Stimulated activated effector memory CD8-positive, alpha-beta T cell treated with anti-CD3 and anti-CD28 coated beads, Interleukin-12 subunit alpha, Interleukin-12 subunit beta, amount 100 ng/mL, for 72 hours (primary cell): ENCODE measurements around the gene PDGFD.

Experiments
- ATAC-seq: fragments of 150-1000 bp; cut with Tn5 transposase; 2 replicates; pipeline ENCODE4 v1.10.0; 2021
- DNase-seq, 2 donors: peaks; one replicate each; pipeline ENCODE4 v3.0.0; 2021 to 2022; ENCODE audit warnings: low spot score in 2 of 2
- H3K27ac Mint-ChIP-seq: one replicate; pipeline ENCODE4 v1.8.0; 2022; ENCODE audit warnings: mild to moderate bottlenecking, mixed read lengths
- H3K36me3 Mint-ChIP-seq: one replicate; pipeline ENCODE4 v1.8.0; 2022; ENCODE audit warnings: mild to moderate bottlenecking, mixed read lengths
- H3K4me1 Mint-ChIP-seq: one replicate; pipeline ENCODE4 v1.8.0; 2022; ENCODE audit warnings: mixed read lengths
- H3K4me3 Mint-ChIP-seq: one replicate; pipeline ENCODE4 v1.8.0; 2022; ENCODE audit warnings: mild to moderate bottlenecking, mixed read lengths
- H3K9me3 Mint-ChIP-seq: one replicate; pipeline ENCODE4 v1.8.0; 2022; ENCODE audit warnings: mixed read lengths

Gene PDGFD

GRCh38 chr11:103901656-103902055, 262.3 kb downstream of the PDGFD start:
- DNase-seq (no peak), ATAC-seq (no peak)
- no peaks in the 10 kb centered on the region for H3K9me3 Mint-ChIP-seq
- H3K4me3 Mint-ChIP-seq, result no peak overlapping the region
- H3K4me1 Mint-ChIP-seq, result no peaks in the 10 kb centered on the region
- no peaks in the 10 kb centered on the region for H3K36me3 Mint-ChIP-seq
- no peak overlapping the region for H3K27ac Mint-ChIP-seq

GRCh38 chr11:103898577-103899336, 265.2 kb downstream of the PDGFD start:
- no peaks in the 10 kb centered on the region for H3K36me3 Mint-ChIP-seq
- H3K27ac Mint-ChIP-seq, result no peak overlapping the region
- no peaks in the 10 kb centered on the region for H3K9me3 Mint-ChIP-seq
- DNase-seq, result no peak
- H3K4me3 Mint-ChIP-seq, result no peak overlapping the region
- no peak for ATAC-seq
- H3K4me1 Mint-ChIP-seq, result no peaks in the 10 kb centered on the region

GRCh38 chr11:103898065-103898464, 265.9 kb downstream of the PDGFD start:
- H3K36me3 Mint-ChIP-seq, result no peaks in the 10 kb centered on the region
- no peak for ATAC-seq
- no peak for DNase-seq
- H3K9me3 Mint-ChIP-seq, result no peaks in the 10 kb centered on the region
- no peak overlapping the region for H3K4me3 Mint-ChIP-seq
- no peak overlapping the region for H3K27ac Mint-ChIP-seq
- H3K4me1 Mint-ChIP-seq, result no peaks in the 10 kb centered on the region

GRCh38 chr11:103897160-103897936, 266.6 kb downstream of the PDGFD start:
- ATAC-seq, result no peak
- no peaks in the 10 kb centered on the region for H3K36me3 Mint-ChIP-seq
- no peak for DNase-seq
- H3K4me3 Mint-ChIP-seq, result no peak overlapping the region
- H3K27ac Mint-ChIP-seq, result no peak overlapping the region
- H3K9me3 Mint-ChIP-seq, result peaks cover 3% of the 10 kb centered on the region
- H3K4me1 Mint-ChIP-seq, result no peaks in the 10 kb centered on the region

GRCh38 chr11:103895106-103895505, 268.8 kb downstream of the PDGFD start:
- ATAC-seq, result no peak
- H3K36me3 Mint-ChIP-seq, result no peaks in the 10 kb centered on the region
- DNase-seq, result no peak
- H3K27ac Mint-ChIP-seq, result no peak overlapping the region
- peaks cover 9% of the 10 kb centered on the region for H3K9me3 Mint-ChIP-seq
- H3K4me3 Mint-ChIP-seq, result no peak overlapping the region
- no peaks in the 10 kb centered on the region for H3K4me1 Mint-ChIP-seq

GRCh38 chr11:103894673-103895072, 269.3 kb downstream of the PDGFD start:
- H3K4me1 Mint-ChIP-seq, result no peaks in the 10 kb centered on the region
- no peak overlapping the region for H3K4me3 Mint-ChIP-seq
- H3K36me3 Mint-ChIP-seq, result no peaks in the 10 kb centered on the region
- H3K27ac Mint-ChIP-seq, result no peak overlapping the region
- DNase-seq, result no peak
- ATAC-seq, result no peak
- H3K9me3 Mint-ChIP-seq, result peaks cover 12% of the 10 kb centered on the region

GRCh38 chr11:103894034-103894433, 269.9 kb downstream of the PDGFD start:
- Mint-ChIP-seq H3K9me3 (peaks cover 12% of the 10 kb centered on the region), H3K36me3 (no peaks in the 10 kb centered on the region), H3K4me1 (no peaks in the 10 kb centered on the region), H3K4me3 (no peak overlapping the region), H3K27ac (no peak overlapping the region)
- no peak for DNase-seq
- ATAC-seq, result no peak

- Mint-ChIP-seq H3K27ac (no peak overlapping the region), H3K36me3 (no peaks in the 10 kb centered on the region), H3K4me1 (no peaks in the 10 kb centered on the region), H3K9me3 (peaks cover 12% of the 10 kb centered on the region), H3K4me3 (no peak overlapping the region)
- DNase-seq (no peak), ATAC-seq (no peak)
Observed at GRCh38 chr11:103893371-103893770, 270.6 kb downstream of the PDGFD start.

GRCh38 chr11:103892603-103893002, 271.3 kb downstream of the PDGFD start:
- Mint-ChIP-seq H3K36me3 (no peaks in the 10 kb centered on the region), H3K9me3 (peaks cover 12% of the 10 kb centered on the region), H3K27ac (no peak overlapping the region), H3K4me3 (no peak overlapping the region), H3K4me1 (no peaks in the 10 kb centered on the region)
- DNase-seq (no peak), ATAC-seq (no peak)

- ATAC-seq, result no peak
- Mint-ChIP-seq H3K9me3 (peaks cover 12% of the 10 kb centered on the region), H3K36me3 (no peaks in the 10 kb centered on the region), H3K4me3 (no peak overlapping the region), H3K4me1 (no peaks in the 10 kb centered on the region), H3K27ac (no peak overlapping the region)
- DNase-seq, result no peak
Observed at GRCh38 chr11:103890654-103891053, 273.3 kb downstream of the PDGFD start.

GRCh38 chr11:103889679-103890078, 274.3 kb downstream of the PDGFD start:
- no peak for DNase-seq
- no peak overlapping the region for H3K4me3 Mint-ChIP-seq
- H3K4me1 Mint-ChIP-seq, result no peaks in the 10 kb centered on the region
- no peaks in the 10 kb centered on the region for H3K36me3 Mint-ChIP-seq
- no peak overlapping the region for H3K27ac Mint-ChIP-seq
- peaks cover 12% of the 10 kb centered on the region for H3K9me3 Mint-ChIP-seq
- no peak for ATAC-seq

GRCh38 chr11:103888541-103888951, 275.4 kb downstream of the PDGFD start:
- DNase-seq, result no peak
- Mint-ChIP-seq H3K27ac (no peak overlapping the region), H3K4me3 (no peak overlapping the region), H3K9me3 (peaks cover 12% of the 10 kb centered on the region), H3K4me1 (no peaks in the 10 kb centered on the region), H3K36me3 (no peaks in the 10 kb centered on the region)
- no peak for ATAC-seq

- Mint-ChIP-seq H3K36me3 (no peaks in the 10 kb centered on the region), H3K27ac (no peak overlapping the region), H3K4me3 (no peak overlapping the region), H3K9me3 (peaks cover 8% of the 10 kb centered on the region), H3K4me1 (no peaks in the 10 kb centered on the region)
- DNase-seq, result no peak
- ATAC-seq, result no peak
Observed at GRCh38 chr11:103887001-103887658, 276.8 kb downstream of the PDGFD start.

GRCh38 chr11:103883856-103884255, 280.1 kb downstream of the PDGFD start:
- DNase-seq (no peak), ATAC-seq (no peak)
- Mint-ChIP-seq H3K9me3 (peaks cover 3% of the 10 kb centered on the region), H3K36me3 (no peaks in the 10 kb centered on the region), H3K4me3 (no peak overlapping the region), H3K4me1 (no peaks in the 10 kb centered on the region), H3K27ac (no peak overlapping the region)

GRCh38 chr11:103883291-103883690, 280.7 kb downstream of the PDGFD start:
- H3K9me3 Mint-ChIP-seq, result peaks cover 3% of the 10 kb centered on the region
- H3K4me3 Mint-ChIP-seq, result no peak overlapping the region
- H3K27ac Mint-ChIP-seq, result no peak overlapping the region
- DNase-seq, result no peak
- no peak for ATAC-seq
- no peaks in the 10 kb centered on the region for H3K4me1 Mint-ChIP-seq
- H3K36me3 Mint-ChIP-seq, result no peaks in the 10 kb centered on the region

GRCh38 chr11:103881584-103881983, 282.4 kb downstream of the PDGFD start:
- no peak overlapping the region for H3K27ac Mint-ChIP-seq
- H3K4me3 Mint-ChIP-seq, result no peak overlapping the region
- peaks cover 3% of the 10 kb centered on the region for H3K9me3 Mint-ChIP-seq
- ATAC-seq, result no peak
- DNase-seq, result no peak
- no peaks in the 10 kb centered on the region for H3K4me1 Mint-ChIP-seq
- no peaks in the 10 kb centered on the region for H3K36me3 Mint-ChIP-seq
